Lung (tissue), 12 donors: ENCODE results near the gene PRKD3. TPM values are rescaled to one million over a fixed set of nuclear protein-coding genes. Genes with fewer than 3 reads are reported as not detected.

ENCODE experiments used
- ATAC-seq: fragments of 200-7000 bp; cut with Tn5 transposase; one replicate; pipeline ENCODE4 v1.9.1; 2020; ENCODE audit warnings: moderate number of reproducible peaks; ENCODE audit not compliant: insufficient read depth, low FRiP score
- DNase-seq, 3 donors: peaks; one replicate each; pipeline ENCODE4 v3.0.0-alpha.2; 2013 to 2017
- H3K27ac ChIP-seq, 2 donors: one replicate each; pipeline ENCODE4 v1.5.1; 2013; ENCODE audit warnings: mild to moderate bottlenecking in 2 of 2, moderate library complexity in 2 of 2, control low read depth in 1 of 2, inconsistent platforms in 1 of 2, low read depth in 1 of 2, low read length in 1 of 2
- H3K27me3 ChIP-seq, 3 donors: one replicate each; pipeline ENCODE4 v1.5.1; 2013; ENCODE audit warnings: low read length in 2 of 3; ENCODE audit not compliant: control insufficient read depth in 3 of 3, insufficient read depth in 3 of 3
- H3K36me3 ChIP-seq, 4 donors: one replicate each; pipeline ENCODE4 v1.5.1; 2013; ENCODE audit warnings: low read length in 4 of 4, mild to moderate bottlenecking in 1 of 4, moderate library complexity in 1 of 4; ENCODE audit not compliant: control insufficient read depth in 4 of 4, insufficient read depth in 4 of 4
- H3K4me1 ChIP-seq, 5 donors: one replicate each; pipeline ENCODE4 v1.5.1; 2013; ENCODE audit warnings: low read length in 5 of 5, mild to moderate bottlenecking in 2 of 5, moderate library complexity in 1 of 5; ENCODE audit not compliant: control insufficient read depth in 5 of 5, insufficient read depth in 5 of 5
- H3K4me3 ChIP-seq: one replicate; pipeline ENCODE4 v1.5.1; 2013; ENCODE audit warnings: mild to moderate bottlenecking, control low read depth, moderate library complexity
- H3K9ac ChIP-seq, 2 donors: one replicate each; pipeline ENCODE4 v1.5.1; 2013; ENCODE audit warnings: low read length in 2 of 2, control low read depth in 1 of 2; ENCODE audit not compliant: insufficient read depth in 1 of 2
- H3K9me3 ChIP-seq, 4 donors: one replicate each; pipeline ENCODE4 v1.5.1; 2013; ENCODE audit warnings: low read length in 3 of 4, mild to moderate bottlenecking in 1 of 4, moderate library complexity in 1 of 4; ENCODE audit not compliant: control insufficient read depth in 4 of 4, insufficient read depth in 3 of 4
- WGBS, 2 donors: extraction: QIAGEN DNeasy Blood & Tissue Kit; methylation state at CpG; one replicate each; pipeline ENCODE4 v1.1.7; 2013; 5-methylcytosine and 5-hydroxymethylcytosine counted together
- polyA plus RNA-seq, 2 donors: library from polyadenylated mRNA; stranded (reverse); fragments of 200-250 nt; gene quantifications; one replicate each; pipeline ENCODE4 v1.2.1, GENCODE V29; 2013
- total RNA-seq, 2 donors: library from RNA; depleted of rRNA in 1 of 2; stranded (reverse); fragments of >200 nt in 1 of 2; gene quantifications; one replicate each; pipeline ENCODE4 v1.2.1, GENCODE V29; 2014 to 2021
- TF ChIP-seq, protein P1 (sequence below): IDR thresholded peaks from 2 replicates; pipeline ENCODE4 v1.5.1; 2012; ENCODE audit warnings: mild to moderate bottlenecking; ENCODE audit errors: control extremely low read depth, extremely low read depth
- donor health status: control.
- donor health status: control.
- donor health status: Bipolar disorder and iron deficiency.
- donor health status: healthy.
- donor health status: DM: yes; HTN: yes; CAD: no.

PRKD3 gene
- total and polyA plus RNA-seq, 4 donors: 6.4 to 60.8 (median 22.5) TPM

DNA sequence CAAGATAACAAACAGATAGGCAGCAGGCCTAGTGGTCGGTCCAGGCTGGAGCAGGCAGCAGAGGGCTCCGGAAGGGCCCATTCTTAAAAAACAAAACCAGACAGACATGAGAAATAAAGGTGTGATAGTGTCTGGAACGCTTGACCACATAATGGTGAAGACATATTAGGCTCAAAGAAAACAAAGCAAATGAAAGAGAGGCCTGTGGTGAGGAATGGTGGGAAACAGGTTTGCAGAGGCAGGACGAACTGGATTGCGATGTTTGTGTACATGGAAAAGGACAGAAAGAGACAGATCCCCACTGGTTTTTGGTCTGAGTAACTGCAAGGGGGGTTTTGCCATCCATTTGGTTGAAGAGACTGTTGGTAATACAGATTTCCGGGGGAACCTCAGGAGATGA lies 39.7 kb upstream of the PRKD3 start:
- H3K27ac ChIP-seq: no peak overlapping the region
- H3K4me1 ChIP-seq: peaks cover 0 to 2% (median 0%) of the 10 kb centered on the region in 5 donors
- no peak for DNase-seq
- H3K36me3 ChIP-seq: no peaks in the 10 kb centered on the region
- H3K9ac ChIP-seq: no peak overlapping the region
- TF ChIP-seq, protein P1, sequence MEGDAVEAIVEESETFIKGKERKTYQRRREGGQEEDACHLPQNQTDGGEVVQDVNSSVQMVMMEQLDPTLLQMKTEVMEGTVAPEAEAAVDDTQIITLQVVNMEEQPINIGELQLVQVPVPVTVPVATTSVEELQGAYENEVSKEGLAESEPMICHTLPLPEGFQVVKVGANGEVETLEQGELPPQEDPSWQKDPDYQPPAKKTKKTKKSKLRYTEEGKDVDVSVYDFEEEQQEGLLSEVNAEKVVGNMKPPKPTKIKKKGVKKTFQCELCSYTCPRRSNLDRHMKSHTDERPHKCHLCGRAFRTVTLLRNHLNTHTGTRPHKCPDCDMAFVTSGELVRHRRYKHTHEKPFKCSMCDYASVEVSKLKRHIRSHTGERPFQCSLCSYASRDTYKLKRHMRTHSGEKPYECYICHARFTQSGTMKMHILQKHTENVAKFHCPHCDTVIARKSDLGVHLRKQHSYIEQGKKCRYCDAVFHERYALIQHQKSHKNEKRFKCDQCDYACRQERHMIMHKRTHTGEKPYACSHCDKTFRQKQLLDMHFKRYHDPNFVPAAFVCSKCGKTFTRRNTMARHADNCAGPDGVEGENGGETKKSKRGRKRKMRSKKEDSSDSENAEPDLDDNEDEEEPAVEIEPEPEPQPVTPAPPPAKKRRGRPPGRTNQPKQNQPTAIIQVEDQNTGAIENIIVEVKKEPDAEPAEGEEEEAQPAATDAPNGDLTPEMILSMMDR: no peak
- H3K9me3 ChIP-seq: peaks cover 0 to 3% (median 0%) of the 10 kb centered on the region in 4 donors
- WGBS, 2 donors: 94 to 95% methylated on average over 6 of the region's 6 CpGs
- ATAC-seq: no peak
- peaks cover 0 to 2% (median 0%) of the 10 kb centered on the region in 3 donors for H3K27me3 ChIP-seq
- H3K4me3 ChIP-seq: no peak overlapping the region

DNA sequence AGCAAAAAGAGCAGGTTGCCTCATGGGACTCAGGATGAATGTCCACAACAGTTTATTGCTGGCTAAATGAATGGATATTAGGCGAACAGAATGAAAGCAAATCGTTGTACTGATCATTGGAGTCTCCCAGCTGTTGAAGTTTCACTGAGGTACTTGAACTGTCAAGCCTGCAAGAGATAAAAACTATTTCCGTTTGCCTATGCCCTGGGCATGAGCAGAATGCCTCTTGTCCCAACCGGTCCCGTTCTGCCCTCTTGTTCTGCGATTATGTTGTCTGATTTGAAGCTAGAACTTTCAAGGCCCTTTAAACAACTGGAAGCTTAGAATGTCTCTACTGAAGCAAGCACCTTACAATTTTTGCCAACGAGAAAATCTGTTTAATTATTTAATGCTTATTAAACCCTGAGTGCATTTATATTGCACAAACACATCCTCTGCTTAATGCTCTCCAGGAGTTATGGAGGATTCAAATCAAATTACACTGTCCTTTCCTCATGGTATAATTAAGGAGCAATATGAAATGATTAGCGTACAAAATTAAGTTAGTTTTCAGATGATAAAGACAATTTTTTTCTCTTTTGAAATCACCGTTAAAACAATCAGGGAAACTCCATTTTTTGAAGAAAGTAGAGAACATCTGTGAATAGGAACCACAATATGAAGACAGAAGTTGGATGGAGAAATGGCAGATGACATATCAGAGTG lies 37.5 kb upstream of the PRKD3 start:
- no peak overlapping the region for H3K9ac ChIP-seq
- H3K27ac ChIP-seq: no peak overlapping the region
- ATAC-seq (no peak), DNase-seq (no peak)
- H3K4me1 ChIP-seq: peaks cover 0 to 2% (median 0%) of the 10 kb centered on the region in 5 donors
- H3K36me3 ChIP-seq: no peaks in the 10 kb centered on the region
- peaks cover 0 to 2% (median 0%) of the 10 kb centered on the region in 3 donors for H3K27me3 ChIP-seq
- TF ChIP-seq, protein P1: no peak
- 85 to 88% methylated on average over 9 of the region's 9 CpGs for WGBS, 2 donors
- H3K9me3 ChIP-seq: peaks cover 0 to 3% (median 0%) of the 10 kb centered on the region in 4 donors
- H3K4me3 ChIP-seq: no peak overlapping the region

DNA sequence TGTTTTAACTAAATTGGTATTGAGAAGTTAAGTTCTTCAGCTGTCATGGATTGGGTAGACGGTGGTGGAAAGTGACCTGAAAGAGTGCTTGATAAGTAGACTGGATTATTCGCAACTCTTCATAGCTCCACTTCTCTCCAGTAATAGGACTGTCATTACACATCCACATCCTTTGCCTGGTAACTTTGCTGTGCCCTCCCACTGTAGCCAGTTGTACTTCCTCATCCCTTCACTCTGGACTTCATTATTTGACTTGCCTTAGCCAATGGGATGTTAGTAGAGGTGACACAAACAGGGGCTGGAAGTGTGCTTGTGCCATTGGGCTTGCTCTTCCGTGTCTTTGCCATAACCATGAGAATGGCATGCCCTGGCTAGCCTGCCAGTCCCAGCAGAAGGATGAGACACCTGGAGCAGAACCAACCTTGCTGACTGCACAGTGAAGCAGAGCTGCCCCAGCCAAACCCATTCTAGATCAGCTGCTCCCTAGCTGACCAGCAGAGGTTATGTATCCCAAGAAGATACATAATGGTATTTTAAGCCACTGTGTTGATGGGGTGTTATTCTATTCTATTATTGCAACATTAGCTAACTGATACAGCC lies 36.7 kb upstream of the PRKD3 start:
- Histone ChIP-seq H3K9ac (no peak overlapping the region), H3K27ac (no peak overlapping the region), H3K4me1 (no peaks in the 10 kb centered on the region), H3K9me3 (peaks cover 0 to 3% (median 0%) of the 10 kb centered on the region in 4 donors), H3K27me3 (peaks cover 0 to 2% (median 0%) of the 10 kb centered on the region in 3 donors), H3K36me3 (no peaks in the 10 kb centered on the region), H3K4me3 (no peak overlapping the region)
- ATAC-seq: no peak
- WGBS, 2 donors: 92 to 95% methylated on average over 3 of the region's 3 CpGs
- no peak for DNase-seq
- TF ChIP-seq, protein P1: no peak
